Lung microvascular endothelial cell (primary cell): ENCODE measurements around the gene LIMS1. TPM values are rescaled to one million over a fixed set of nuclear protein-coding genes. Genes with fewer than 3 reads are reported as not detected.
A peak's percentile ranks its signal among the peaks of the same experiment; 100 is the strongest.
"Not testable (repeated sequence)": the region's sequence is repeated elsewhere in the genome, so short reads cannot be mapped to it uniquely, and the experiment has no call there.

Source experiments
- DNase-seq, 2 donors: peaks; one replicate each; pipeline versions ENCODE4 v3.0.0 to v3.0.0-alpha.2; 2010; ENCODE audit warnings: low read depth in 2 of 2
- total RNA-seq: library from RNA; depleted of rRNA; stranded (reverse); fragments of >200 nt; gene quantifications from 2 replicates; pipeline ENCODE4 v1.2.1, GENCODE V29; 2014

The LIMS1 gene
- total RNA-seq, 1 donor from 2014 or later = 375 TPM

- DNase-seq = not testable (repeated sequence)
These were observed 127.2 kb downstream of the LIMS1 start for GRCh38 chr2:108661493-108661892.

- peak; percentile 33 to 92 for DNase-seq
These were observed 127.9 kb downstream of the LIMS1 start for GRCh38 chr2:108662207-108662612.

GRCh38 chr2:108663346-108663745, 129.1 kb downstream of the LIMS1 start:
- DNase-seq = not testable (repeated sequence)

- peak in 1 of 2 donors; percentile 34 for DNase-seq
These were observed 129.8 kb downstream of the LIMS1 start for GRCh38 chr2:108664089-108664488.

GRCh38 chr2:108664979-108665378, 130.7 kb downstream of the LIMS1 start:
- DNase-seq = not testable (repeated sequence)

GRCh38 chr2:108665975-108666374, 131.7 kb downstream of the LIMS1 start:
- not testable (repeated sequence) for DNase-seq

- DNase-seq = not testable (repeated sequence)
These were observed 132.9 kb downstream of the LIMS1 start for GRCh38 chr2:108667140-108667539.

- DNase-seq = not testable (repeated sequence)
These were observed 136.0 kb downstream of the LIMS1 start for GRCh38 chr2:108670282-108670681.

GRCh38 chr2:108672200-108672805, 138.0 kb downstream of the LIMS1 start:
- DNase-seq = not testable (repeated sequence)

GRCh38 chr2:108676522-108676921, 142.3 kb downstream of the LIMS1 start:
- DNase-seq = not testable (repeated sequence)

GRCh38 chr2:108677239-108677744, 143.0 kb downstream of the LIMS1 start:
- not testable (repeated sequence) for DNase-seq

- DNase-seq = peak; percentile 89 to 95
These were observed 144.0 kb downstream of the LIMS1 start for GRCh38 chr2:108678198-108678651.

GRCh38 chr2:108680805-108681204, 146.5 kb downstream of the LIMS1 start:
- not testable (repeated sequence) for DNase-seq

GRCh38 chr2:108688818-108689756, 154.8 kb downstream of the LIMS1 start:
- DNase-seq = not testable (repeated sequence)

GRCh38 chr2:108690001-108690400, 155.7 kb downstream of the LIMS1 start:
- DNase-seq = not testable (repeated sequence)

- DNase-seq = no peak
These were observed 157.2 kb downstream of the LIMS1 start for GRCh38 chr2:108691447-108691846.

- DNase-seq = no peak
These were observed 166.9 kb downstream of the LIMS1 start for GRCh38 chr2:108701208-108701607.

GRCh38 chr2:108701806-108702205, 167.5 kb downstream of the LIMS1 start:
- no peak for DNase-seq

GRCh38 chr2:108704871-108705270, 170.6 kb downstream of the LIMS1 start:
- no peak for DNase-seq

GRCh38 chr2:108707300-108707699, 173.0 kb downstream of the LIMS1 start:
- no peak for DNase-seq

- DNase-seq = not testable (repeated sequence)
These were observed 182.7 kb downstream of the LIMS1 start for GRCh38 chr2:108716971-108717370.
